Measurements from ENCODE around the gene DNAJB14.

Gene DNAJB14

GRCh38 chr4:99986792-99987191 is 40.4 kb upstream of the DNAJB14 start:
- TF ChIP-seq ZBTB7A (IDR thresholded peaks at IDR 0.05; ENCODE audit: low read depth): no peak
- TF ChIP-seq, protein P1, sequence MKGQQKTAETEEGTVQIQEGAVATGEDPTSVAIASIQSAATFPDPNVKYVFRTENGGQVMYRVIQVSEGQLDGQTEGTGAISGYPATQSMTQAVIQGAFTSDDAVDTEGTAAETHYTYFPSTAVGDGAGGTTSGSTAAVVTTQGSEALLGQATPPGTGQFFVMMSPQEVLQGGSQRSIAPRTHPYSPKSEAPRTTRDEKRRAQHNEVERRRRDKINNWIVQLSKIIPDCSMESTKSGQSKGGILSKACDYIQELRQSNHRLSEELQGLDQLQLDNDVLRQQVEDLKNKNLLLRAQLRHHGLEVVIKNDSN (IDR thresholded peaks at IDR 0.05): no peak
- TF ChIP-seq CREB1 (IDR thresholded peaks at IDR 0.05; ENCODE audit: low read depth): no peak
- TF ChIP-seq CEBPB (IDR thresholded peaks at IDR 0.05): no peak
- no peak for TF ChIP-seq RAD21 (IDR thresholded peaks at IDR 0.05; ENCODE audit: low read depth)
- TF ChIP-seq EP300 (IDR thresholded peaks at IDR 0.05; ENCODE audit: borderline replicate concordance): no peak

DNA sequence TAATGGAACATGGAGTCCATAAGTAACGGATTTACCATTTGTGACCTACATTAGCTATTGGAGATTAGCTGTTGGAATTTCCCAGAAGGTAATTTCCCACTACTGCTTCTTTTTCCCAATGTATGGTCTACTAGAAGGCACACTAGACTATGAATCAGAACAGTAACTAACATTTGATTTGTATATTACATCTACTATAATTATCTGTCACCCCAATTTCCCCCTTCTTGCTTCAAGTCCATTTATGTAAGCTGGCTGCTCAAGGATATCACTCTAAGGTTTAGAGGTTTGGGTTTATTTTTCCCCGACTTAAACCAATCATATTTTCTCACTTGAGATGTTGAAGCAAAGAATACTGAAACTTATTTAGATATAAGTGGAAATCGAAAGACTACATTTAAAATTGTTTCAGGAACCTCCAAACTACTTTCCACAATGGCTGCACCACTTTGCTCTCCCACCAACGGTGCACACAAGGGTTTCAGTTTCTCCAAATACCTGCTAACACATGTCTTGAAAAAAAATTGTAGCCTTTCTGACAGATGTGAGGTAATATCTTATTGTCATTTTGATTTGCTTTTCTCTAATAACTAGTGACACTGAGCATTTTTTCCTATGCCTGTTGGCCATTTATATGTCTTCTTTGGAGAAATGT is 37.0 kb upstream of the DNAJB14 start:
- TF ChIP-seq NFIC (IDR thresholded peaks at IDR 0.05) (no peak), CREB1 (IDR thresholded peaks at IDR 0.05; ENCODE audit: low read depth) (no peak), REST (IDR thresholded peaks at IDR 0.05; ENCODE audit: low read depth) (no peak), FOXM1 (IDR thresholded peaks at IDR 0.05; ENCODE audit: borderline replicate concordance, low read depth) (no peak), YY1 (IDR thresholded peaks at IDR 0.05; ENCODE audit: low read depth) (no peak), EP300 (IDR thresholded peaks at IDR 0.05; ENCODE audit: borderline replicate concordance) (no peak), TAF1 (IDR thresholded peaks at IDR 0.05; ENCODE audit: low read depth) (no peak)
- TF ChIP-seq, protein P1 (IDR thresholded peaks at IDR 0.05): no peak

DNA sequence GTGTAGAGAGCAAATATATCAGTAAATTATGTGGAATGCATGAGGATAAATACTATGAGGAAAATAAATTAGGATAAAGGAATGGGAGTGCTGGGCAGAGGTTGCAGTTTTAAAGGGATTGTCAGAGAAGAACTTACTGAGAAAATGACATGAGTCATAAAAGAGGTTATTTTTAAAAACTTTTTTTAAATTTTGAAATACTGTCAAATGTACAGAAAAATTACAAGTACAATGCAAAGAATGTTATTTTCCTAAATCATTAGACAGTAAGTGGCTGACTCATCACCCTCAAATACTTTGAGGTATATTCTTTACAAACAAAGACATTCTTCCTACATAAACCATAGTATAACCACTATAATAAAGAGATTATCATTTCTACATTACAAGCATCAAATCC is 33.5 kb upstream of the DNAJB14 start:
- TF ChIP-seq, protein P2, sequence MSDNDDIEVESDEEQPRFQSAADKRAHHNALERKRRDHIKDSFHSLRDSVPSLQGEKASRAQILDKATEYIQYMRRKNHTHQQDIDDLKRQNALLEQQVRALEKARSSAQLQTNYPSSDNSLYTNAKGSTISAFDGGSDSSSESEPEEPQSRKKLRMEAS (IDR thresholded peaks at IDR 0.05): no peak
- no peak for TF ChIP-seq YY1 (IDR thresholded peaks at IDR 0.05; ENCODE audit: low read depth)
- TF ChIP-seq, protein P1 (IDR thresholded peaks at IDR 0.05): no peak
- TF ChIP-seq EP300 (IDR thresholded peaks at IDR 0.05; ENCODE audit: borderline replicate concordance): no peak
- TF ChIP-seq CREB1 (IDR thresholded peaks at IDR 0.05; ENCODE audit: low read depth): no peak
- TF ChIP-seq TAF1 (IDR thresholded peaks at IDR 0.05; ENCODE audit: low read depth): no peak
- TF ChIP-seq REST (IDR thresholded peaks at IDR 0.05; ENCODE audit: low read depth): no peak

- TF ChIP-seq EP300 (IDR thresholded peaks at IDR 0.05; ENCODE audit: borderline replicate concordance): no peak
- TF ChIP-seq CEBPB (IDR thresholded peaks at IDR 0.05): no peak
- no peak for TF ChIP-seq TCF12 (IDR thresholded peaks at IDR 0.05; ENCODE audit: low read depth)
- TF ChIP-seq, protein P2 (IDR thresholded peaks at IDR 0.05): no peak
- no peak for TF ChIP-seq RAD21 (IDR thresholded peaks at IDR 0.05; ENCODE audit: low read depth)
- no peak for TF ChIP-seq CREB1 (IDR thresholded peaks at IDR 0.05; ENCODE audit: low read depth)
- TF ChIP-seq, protein P1 (IDR thresholded peaks at IDR 0.05): no peak
- no peak for TF ChIP-seq NFIC (IDR thresholded peaks at IDR 0.05)
- no peak for TF ChIP-seq REST (IDR thresholded peaks at IDR 0.05; ENCODE audit: low read depth)
- no peak for TF ChIP-seq ZBTB7A (IDR thresholded peaks at IDR 0.05; ENCODE audit: low read depth)
- TF ChIP-seq FOXM1 (IDR thresholded peaks at IDR 0.05; ENCODE audit: borderline replicate concordance, low read depth): no peak
- no peak for TF ChIP-seq TAF1 (IDR thresholded peaks at IDR 0.05; ENCODE audit: low read depth)
- no peak for TF ChIP-seq YY1 (IDR thresholded peaks at IDR 0.05; ENCODE audit: low read depth)
- TF ChIP-seq TEAD4 (IDR thresholded peaks at IDR 0.05): no peak
- TF ChIP-seq EGR1 (IDR thresholded peaks at IDR 0.05): no peak
These were observed 25.2 kb upstream of the DNAJB14 start for GRCh38 chr4:99971453-99972111.

Data from Ishikawa (cell line).